OCI-LY7 (cell line): Measurements from ENCODE around the gene MZB1.
"Not testable (repeated sequence)": the region's sequence is repeated elsewhere in the genome, so short reads cannot be mapped to it uniquely, and the experiment has no call there.

Experiments
- CTCF ChIP-seq: fragments of 200-600 bp; sonication (generic); conservative IDR thresholded peaks from 2 replicates; pipeline ENCODE4 v1.5.1; 2014; ENCODE audit warnings: mild to moderate bottlenecking, antibody characterized with exemption, low read length, moderate library complexity, mixed read lengths
- EZH2phosphoT487 ChIP-seq: fragments of 200-600 bp; sonication (generic); IDR thresholded peaks from 2 replicates; pipeline ENCODE4 v1.6.1; 2018; ENCODE audit warnings: low read depth, borderline replicate concordance, mild to moderate bottlenecking, mixed run types, antibody characterized with exemption, low read length, moderate library complexity, mixed read lengths

- TF ChIP-seq CTCF, EZH2phosphoT487: not testable (repeated sequence)
Measured at GRCh38 chr5:139347863-139348262, 41.9 kb downstream of the MZB1 start.
